ENCODE results near the gene EFNA1.
A peak's percentile ranks its signal among the peaks of the same experiment; 100 is the strongest.
"Not testable (repeated sequence)": the region's sequence is repeated elsewhere in the genome, so short reads cannot be mapped to it uniquely, and the experiment has no call there.

EFNA1 gene

DNA sequence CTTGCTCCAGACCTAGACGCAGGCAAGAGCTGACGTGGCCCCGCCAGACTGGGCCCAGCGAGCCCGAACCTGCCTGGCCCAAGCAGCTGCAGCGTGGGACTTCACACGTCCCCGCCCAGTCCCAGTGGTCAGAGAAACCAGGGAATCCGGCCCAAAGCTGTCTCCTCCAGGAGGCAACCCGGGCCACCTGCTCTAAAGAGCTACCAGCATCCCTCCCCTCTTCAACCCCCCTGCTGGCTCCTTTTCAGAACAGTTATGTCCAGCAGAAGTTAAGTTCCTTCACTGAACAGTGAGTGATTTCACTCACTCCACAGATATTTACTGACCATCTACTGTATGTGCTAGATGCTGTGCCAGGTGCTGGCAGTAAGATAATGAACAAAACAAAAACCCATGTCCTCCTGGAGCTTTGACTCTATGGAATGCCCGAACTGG, 2.1 kb upstream of the EFNA1 start:
- DNase-seq, result no peak

DNA sequence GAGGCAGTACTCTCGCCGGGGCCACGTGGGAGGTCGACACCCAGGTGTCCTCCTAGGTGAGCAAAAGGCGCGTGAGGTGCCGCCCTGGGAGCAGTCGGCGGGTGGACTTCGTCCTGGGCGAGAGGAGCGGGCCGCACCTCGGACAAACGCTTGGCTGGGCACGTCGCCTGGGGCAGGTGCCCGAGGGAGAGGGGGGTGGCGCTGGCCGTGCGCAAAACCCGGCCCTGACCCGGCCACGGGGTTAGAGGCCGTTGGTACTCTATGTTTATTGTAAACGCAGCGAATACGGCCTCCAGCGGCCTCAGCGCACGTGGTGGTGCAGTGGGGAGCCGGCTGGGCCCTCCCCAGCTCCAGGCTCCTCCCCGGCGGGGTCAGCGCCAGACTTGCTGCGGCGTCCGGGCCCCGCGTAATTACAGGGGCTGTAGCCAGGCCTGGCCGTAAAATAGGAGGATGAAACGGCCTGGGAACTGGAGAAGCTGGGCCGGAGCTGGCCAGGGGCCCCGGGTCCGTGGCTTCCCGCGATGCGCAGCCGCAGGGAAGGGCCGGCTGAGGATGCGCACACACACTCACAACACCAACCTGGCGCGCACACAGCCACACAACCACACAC, 1.6 kb upstream of the EFNA1 start:
- DNase-seq, result no peak

DNA sequence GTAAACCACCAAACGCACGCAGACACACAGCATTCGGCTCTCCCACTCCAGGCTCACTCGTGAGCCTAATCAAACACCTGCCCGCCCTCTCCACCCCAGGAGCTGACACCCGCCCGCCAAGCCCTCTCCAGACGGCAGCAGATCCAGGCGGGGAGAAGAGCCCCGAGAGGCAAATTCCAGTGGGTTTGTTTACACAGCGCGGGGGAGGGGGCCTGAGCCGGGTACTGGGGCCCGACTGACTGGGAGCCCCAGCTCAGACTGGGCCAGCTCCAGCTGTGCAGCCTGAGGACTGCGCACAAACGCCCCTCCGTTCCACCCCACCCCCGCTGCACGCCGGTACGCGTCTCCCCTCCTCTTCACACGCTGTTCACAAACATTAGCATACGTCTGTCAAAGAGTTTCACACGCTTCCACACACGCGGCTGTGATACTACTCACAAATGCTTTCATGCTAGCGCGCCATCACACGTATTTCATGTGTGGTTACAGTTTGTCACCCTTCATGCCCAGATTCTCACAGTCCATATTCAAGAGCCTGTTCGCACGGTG, 1.0 kb upstream of the EFNA1 start:
- peak; percentile 67 for DNase-seq

DNA sequence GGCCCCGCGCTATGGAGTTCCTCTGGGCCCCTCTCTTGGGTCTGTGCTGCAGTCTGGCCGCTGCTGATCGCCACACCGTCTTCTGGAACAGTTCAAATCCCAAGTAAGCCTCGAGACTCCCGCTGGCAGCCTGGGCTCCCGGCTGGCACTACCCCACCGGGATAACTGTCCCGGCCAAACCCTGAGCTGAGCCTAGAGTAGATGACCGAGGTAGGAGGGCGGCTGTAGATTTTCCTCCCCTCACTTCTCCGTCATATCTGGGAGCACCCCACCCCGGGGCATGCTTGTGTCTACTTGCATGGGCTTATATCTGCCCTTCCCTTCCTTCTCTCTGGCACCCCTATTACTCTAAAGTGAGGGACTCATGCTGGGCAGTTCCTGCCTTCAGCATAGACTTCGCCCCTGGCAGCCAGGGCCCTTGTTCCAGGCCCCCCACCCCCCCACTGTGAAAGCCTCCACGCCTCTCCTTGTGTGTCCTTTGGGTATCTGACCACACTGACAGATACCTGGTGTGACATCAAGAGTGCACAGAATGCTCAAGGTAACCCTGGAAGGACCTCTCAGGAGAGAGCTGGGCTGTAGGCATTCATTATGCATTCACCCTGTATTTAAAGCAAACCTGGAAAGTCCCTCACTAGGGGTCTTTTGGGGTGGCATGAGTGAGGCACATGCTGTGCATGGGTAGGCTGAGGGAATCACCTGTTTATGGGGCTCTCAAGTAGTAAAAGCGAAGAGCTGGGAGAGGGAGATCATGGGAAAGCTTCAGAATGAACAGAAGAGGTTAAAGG, 485 bp downstream of the EFNA1 start:
- no peak for DNase-seq

DNA sequence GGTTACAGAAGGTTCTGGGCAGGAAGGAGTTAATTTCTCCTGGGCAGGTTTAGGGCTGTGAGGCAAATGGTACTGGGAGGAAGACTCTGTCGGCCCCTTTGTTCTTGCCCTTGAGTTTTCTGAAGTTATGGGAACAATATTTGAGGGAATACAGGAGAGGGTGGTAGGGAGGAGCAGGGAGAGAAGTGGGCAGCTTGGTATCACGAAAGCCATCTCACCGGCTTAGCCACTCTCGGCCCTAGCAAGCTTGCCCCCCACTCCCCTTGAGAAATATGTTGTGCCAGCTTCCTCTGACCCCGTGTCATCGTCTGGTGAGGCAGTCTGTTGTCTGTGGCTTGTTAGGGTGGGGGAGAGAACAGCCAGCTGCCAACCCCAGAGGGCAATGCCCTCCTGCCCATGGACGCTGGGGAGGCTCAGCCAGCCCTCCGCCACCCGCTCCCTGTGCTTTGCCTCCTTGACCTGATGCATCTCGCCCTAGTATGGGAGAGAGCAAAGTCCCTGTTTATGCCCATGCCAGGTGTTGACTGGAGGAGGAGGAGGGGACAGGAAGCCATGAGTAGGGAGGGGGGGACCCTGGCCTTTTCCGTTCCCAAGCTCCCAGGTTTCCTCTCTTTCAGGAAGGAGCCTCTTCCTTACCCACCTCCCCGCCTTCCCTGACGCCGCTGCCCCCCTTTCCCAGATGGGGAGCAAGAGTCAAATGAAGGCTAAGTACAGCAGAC, 1.2 kb downstream of the EFNA1 start:
- DNase-seq, result no peak

DNA sequence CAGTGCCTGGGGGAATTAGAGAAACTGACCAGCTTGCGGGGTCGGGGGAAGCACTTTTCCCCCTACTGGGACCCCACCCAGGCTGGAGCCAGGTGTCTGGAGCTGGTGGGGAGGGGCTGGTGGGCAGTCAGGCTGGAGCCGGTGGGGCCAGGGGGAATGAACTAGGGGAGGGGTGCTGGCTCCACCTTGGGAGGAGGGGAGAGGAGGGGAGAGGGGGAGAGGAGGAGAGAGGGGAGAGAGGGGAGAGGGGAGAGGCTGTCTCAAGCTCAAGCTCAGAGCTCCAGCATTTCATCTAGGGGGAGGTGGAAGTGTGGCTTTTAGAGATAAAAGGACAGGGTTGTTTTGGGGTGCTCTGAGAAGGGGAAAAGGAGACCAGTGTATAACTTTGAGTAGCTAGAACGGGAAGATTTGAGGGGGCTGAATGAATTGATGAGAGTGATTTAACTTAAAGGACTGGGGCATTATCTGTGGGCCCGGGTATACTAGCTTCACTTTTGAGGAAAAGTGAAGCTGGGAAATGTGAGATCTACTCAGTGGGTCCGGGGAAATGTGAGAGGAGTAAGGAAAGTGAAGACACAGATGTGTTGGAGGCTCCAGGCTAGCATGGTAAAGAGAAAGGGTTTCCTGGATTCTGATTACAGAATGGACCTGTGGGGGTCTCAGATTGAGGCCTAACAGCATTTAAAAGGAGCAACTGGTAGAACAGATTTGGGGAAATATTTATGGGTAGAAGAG, 2.8 kb downstream of the EFNA1 start:
- no peak for DNase-seq

DNA sequence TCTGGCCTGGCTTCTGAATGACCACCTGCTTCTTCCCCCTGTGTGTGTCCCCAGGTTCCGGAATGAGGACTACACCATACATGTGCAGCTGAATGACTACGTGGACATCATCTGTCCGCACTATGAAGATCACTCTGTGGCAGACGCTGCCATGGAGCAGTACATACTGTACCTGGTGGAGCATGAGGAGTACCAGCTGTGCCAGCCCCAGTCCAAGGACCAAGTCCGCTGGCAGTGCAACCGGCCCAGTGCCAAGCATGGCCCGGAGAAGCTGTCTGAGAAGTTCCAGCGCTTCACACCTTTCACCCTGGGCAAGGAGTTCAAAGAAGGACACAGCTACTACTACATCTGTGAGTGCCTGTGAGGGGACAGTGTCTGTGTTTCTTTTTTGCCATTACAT, 3.6 kb downstream of the EFNA1 start:
- no peak for DNase-seq

DNA sequence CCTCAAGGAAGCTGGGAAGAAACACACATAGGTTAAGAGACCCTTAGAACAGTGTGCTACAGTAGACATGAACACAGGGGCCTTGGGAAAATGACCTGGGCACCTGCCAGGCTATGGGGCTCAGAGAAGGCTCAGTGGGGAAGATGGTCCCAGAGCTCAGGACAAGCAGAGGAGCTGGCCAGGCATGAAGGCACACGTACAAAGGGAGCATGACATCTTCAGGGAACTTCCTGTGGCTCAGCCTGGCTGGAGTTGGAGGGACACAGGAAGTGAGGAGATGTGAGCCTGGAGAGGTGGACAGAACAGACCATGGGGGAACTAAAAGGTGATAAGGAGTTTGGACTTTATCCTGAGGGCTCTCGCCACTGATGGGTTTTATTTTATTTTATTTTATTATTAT, 4.2 kb downstream of the EFNA1 start:
- DNase-seq, result no peak

DNA sequence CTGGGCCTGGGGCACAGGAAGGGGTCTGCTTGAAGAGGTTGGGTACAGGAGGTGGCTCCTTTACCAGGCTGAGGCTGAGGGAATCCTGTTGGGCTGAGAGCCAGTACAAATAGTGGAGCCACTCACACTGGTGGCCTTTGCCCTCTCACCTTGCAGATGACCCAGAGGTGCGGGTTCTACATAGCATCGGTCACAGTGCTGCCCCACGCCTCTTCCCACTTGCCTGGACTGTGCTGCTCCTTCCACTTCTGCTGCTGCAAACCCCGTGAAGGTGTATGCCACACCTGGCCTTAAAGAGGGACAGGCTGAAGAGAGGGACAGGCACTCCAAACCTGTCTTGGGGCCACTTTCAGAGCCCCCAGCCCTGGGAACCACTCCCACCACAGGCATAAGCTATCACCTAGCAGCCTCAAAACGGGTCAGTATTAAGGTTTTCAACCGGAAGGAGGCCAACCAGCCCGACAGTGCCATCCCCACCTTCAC, 6.2 kb downstream of the EFNA1 start:
- DNase-seq, result no peak

DNA sequence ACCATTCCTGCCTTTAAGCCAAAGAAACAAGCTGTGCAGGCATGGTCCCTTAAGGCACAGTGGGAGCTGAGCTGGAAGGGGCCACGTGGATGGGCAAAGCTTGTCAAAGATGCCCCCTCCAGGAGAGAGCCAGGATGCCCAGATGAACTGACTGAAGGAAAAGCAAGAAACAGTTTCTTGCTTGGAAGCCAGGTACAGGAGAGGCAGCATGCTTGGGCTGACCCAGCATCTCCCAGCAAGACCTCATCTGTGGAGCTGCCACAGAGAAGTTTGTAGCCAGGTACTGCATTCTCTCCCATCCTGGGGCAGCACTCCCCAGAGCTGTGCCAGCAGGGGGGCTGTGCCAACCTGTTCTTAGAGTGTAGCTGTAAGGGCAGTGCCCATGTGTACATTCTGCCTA, 6.6 kb downstream of the EFNA1 start:
- DNase-seq, result no peak

DNA sequence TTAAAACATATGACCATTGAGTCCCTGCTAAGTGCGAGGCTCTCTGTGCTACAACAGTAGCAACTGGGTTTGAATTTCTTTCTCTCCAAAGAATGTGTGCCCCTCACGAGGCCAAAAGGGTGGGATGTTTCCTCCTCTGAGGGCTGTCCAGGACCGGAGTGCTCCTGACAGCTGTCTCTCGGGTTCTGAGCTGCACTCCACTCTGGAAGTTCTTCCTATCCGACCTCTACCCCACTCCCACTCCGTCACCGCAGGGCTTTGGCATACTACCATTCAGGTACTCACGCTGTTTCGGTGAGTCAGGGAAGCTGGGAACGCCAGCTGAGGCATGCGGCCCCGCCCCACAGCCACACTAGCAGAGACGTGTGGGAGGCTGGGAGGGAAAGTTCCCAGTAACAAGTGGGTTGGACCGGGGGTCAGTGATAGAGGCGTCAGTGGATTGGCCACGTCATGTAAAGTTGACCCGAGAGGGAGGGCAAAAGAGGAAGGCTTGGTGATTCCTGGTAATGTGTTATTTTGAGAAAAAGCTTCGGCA, 7.3 kb downstream of the EFNA1 start:
- DNase-seq, result peak; percentile 62

DNA sequence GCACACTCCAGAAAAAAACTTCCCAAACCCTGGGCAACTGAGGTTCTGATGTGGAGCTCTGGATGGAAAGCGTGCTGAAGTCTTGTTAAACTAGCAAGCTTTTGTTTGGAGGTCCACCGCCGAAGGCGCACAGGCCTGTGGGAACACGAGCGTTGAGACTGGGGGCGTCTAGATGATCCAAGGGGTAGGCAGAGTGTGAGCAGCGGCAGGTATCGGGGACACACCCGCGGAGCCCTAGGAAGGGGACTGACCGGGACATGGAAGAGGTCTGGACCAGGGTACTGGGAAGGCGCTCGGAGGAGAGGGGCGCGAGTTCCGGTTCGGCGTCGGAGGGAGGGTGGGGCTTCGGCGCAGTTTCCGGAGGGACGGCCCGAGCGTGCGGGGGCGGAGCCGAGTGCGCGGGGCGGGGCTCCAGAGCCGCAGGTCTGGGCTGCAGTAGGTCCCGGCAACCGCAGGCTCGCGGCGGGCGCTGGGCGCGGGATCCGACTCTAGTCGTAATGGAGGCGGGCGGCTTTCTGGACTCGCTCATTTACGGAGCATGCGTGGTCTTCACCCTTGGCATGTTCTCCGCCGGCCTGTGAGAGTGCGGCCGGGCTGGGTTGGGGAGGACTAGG, 7.8 kb downstream of the EFNA1 start, which contains the start of gene SLC50A1:
Gene SLC50A1, plus strand, starts transcription at position 438 of the 614 bp plus-strand sequence. Its CDS starts 60 bp downstream, at position 498.
- peak; percentile 83 for DNase-seq

DNA sequence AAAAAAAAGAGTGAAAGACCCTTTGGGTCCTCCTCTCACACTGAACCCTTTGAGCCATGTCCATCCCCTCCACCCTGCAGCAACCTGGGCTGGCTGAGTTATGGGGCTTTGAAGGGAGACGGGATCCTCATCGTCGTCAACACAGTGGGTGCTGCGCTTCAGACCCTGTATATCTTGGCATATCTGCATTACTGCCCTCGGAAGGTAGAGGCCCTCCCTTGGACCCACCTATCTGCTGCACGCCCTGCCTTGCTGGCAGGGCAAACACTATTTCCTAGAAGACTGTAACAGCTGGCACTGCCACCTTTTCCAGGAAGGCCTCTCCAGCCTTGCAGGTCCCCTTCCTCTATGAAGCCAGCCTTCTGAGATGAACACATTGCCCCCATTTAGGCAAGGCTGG, 9.1 kb downstream of the EFNA1 start:
- no peak for DNase-seq

DNA sequence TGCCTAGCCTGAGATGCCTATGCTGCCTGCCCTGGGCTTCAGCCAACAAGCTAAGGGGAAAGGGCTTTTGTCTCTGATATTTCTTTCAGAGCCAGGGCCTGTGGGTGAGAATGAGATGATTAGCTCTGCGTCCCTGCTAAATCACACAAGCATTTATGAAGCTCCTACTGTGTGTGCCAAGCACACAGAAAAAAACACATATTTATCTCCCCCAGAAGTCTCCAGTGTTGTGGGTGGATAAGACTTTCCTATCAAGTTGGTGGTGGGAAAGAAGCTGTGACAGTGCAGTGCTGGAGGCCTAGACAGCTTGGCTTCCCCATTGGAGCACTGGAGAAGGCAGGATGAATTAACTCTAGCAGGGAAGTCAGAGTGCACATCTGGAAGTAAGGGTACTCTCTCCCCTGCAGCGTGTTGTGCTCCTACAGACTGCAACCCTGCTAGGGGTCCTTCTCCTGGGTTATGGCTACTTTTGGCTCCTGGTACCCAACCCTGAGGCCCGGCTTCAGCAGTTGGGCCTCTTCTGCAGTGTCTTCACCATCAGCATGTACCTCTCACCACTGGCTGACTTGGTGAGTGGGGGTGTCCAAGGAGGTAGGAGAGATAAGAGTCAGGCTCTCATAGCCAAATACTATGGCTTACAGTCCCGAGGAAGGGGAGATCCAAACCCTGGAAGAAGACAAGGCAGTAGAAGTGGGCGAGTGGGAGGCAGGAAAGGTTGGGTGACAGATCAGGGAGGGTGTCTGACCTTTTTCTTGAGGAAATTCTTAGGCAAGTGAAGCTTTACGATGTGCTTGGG, 9.7 kb downstream of the EFNA1 start:
- no peak for DNase-seq

DNA sequence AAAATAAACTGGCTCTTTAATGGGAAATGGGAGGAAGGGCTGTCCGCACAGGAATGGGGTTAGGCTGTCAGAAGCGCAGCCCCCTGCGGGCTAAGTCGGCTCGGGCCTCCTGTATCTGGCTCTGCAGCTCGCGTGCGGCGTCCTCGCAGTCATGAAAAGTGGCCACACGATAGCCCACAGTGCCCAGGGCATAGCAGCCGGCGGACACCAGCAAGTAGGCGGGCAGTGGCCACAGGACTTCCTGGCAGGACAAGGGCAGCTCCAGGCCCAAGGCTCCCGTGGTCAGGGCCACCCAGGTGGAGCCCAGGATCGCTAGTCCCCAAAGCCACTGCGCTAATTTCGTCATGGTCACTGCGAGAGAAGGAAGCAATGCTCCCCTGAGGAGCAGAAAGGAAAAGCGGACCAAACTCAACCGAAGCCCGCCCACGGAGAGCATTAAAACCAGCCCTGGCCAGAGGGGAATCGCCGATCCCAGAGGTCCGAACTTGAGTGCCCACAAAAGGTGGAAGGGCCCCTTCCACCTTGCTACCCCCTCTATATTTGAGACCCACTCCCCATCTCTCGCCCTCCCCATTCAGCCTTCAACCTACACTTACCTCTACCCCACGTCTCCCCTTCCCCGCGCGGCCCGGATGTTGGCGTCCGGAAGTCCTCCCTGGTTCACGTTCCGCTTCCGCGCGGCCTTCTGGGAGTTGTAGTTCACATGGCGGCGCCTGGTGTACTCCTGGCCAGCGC, 12.4 kb downstream of the EFNA1 start, which contains the start of gene DPM3:
Gene DPM3, minus strand, starts transcription at position 637 of the 735 bp plus-strand sequence. Its CDS starts 291 bp downstream, at position 346.
- DNase-seq, result peak; percentile 34

DNA sequence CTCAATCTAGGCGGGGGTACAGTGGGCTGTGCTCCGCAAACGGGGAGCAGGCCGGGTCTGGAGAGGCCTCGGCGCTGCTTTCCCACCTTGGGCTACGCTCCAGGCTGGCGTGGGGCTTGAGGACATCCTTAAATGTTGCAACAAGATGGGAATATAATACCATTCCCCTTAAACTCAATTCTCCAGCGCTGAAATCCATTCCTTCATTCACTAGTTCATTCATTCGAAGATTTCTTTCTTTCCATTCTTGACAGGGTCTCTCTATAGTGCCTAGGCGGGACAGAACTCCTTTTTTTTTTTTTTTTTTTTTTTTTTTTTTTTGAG, 12.9 kb downstream of the EFNA1 start:
- no peak for DNase-seq

DNA sequence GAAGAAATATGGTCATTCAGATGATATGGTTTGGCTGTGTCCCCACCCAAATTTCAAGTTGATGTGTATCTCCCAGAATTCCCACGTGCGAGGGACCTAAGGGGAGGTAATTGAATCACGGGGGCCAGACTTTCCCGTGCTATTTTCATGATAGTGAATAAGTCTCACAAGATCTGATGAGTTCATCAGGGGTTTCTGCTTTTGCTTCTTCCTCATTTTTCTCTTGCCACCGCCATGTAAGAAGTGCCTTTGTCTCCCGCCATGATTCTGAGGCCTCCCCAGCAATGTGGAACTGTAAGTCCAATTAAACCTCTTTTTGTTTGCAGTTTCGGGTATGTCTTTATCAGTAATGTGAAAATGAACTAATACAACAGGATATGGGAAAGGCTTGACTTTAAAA, 14.1 kb downstream of the EFNA1 start:
- DNase-seq, result no peak

DNA sequence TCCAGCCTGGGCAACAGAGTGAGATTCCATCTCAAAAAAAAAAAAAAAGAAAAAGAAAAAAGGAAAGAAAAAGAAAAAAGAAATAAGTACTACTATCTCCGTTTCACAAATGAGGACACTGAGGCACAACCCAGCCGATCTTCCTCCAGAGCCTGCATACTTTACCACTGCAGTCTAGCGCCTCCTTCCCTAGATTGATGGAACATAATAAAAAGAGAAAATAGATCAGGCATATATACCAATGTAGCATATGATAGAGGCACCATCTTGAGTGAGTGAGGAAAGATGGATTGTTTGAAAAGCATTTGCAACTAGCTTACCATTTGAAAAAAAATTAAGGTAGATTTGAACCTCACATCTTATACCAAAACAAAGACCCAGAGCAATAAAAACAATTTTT, 17.8 kb downstream of the EFNA1 start:
- no peak for DNase-seq

DNA sequence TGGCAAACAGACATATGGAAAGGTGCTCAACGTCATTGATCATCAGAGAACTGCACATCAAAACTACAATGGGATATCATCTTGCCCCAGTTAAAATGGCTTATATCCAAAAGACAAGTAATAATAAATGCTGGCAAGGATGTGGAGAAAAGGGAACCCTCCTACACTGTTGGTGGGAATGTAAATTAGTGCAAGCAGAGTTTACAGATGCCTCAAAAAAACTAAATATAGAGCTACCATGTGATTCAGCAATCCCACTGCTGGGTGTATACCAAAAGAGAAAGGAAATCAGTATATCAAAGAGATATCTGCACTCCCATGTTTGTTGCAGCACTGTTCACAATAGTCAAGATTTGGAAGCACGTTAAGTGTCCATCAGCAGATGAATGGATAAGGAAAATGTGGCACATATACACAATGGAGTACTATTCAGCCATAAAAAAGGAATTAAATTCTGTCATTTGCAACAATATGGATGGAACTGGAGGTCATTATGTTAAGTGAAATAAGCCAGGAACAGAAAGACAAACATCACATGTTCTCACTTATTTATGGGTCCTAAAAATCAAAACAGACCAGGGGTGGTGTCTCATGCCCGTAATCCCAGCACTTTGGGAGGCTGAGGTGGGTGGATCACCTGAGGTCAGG, 28.4 kb downstream of the EFNA1 start:
- not testable (repeated sequence) for DNase-seq

DNA sequence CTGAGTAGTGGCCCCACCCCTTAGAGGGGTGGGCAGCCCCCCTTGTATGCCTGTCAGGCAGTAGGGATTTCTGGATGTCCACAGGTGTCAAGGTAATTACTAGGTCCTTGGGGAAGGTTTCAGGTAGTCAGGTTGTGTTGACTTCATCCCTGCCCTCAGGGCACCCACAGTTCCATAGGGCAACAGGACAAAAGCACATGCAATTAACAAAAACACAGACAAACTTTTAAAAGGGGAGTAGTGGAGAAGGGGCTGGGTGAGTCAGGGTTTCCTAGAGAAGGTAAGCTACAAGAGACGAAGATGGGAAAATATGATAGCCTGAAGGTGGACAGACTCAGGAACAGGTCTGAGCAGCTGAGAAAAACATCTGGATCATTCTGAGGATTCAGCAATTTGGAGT, 31.3 kb downstream of the EFNA1 start:
- no peak for DNase-seq
